H7 (cell line): ENCODE measurements around the gene EIF4H. TPM values are rescaled to one million over a fixed set of nuclear protein-coding genes. Genes with fewer than 3 reads are reported as not detected.

Source experiments
- DNase-seq: peaks from one replicate; pipeline ENCODE4 v3.0.0; 2012
- H3K27me3 ChIP-seq: 2 replicates; pipeline ENCODE4 v1.6.0; 2011; ENCODE audit warnings: mild to moderate bottlenecking, low read length; ENCODE audit not compliant: control insufficient read depth, insufficient read depth
- H3K36me3 ChIP-seq: replicated peaks from 2 replicates; pipeline ENCODE4 v1.5.1; 2011; ENCODE audit warnings: low read length; ENCODE audit not compliant: control insufficient read depth, insufficient read depth
- H3K4me3 ChIP-seq: 2 replicates; pipeline ENCODE4 v1.5.1; 2011; ENCODE audit warnings: low read depth, mild to moderate bottlenecking, control low read depth, low read length, moderate library complexity; ENCODE audit not compliant: insufficient read depth
- total RNA-seq: library from RNA; depleted of rRNA; stranded (reverse); fragments of >200 nt; shearing (Covaris generic); gene quantifications from 2 replicates; pipeline ENCODE4 v1.2.3, GENCODE V29; 2014; rRNA removed

EIF4H gene
- total RNA-seq, 1 experiment from 2014 or later = 316 TPM

- H3K36me3 ChIP-seq = peaks cover 60% of the 10 kb centered on the region
- DNase-seq = no peak
- no peaks in the 10 kb centered on the region for H3K27me3 ChIP-seq
- H3K4me3 ChIP-seq = no peak overlapping the region
These were observed 66.3 kb downstream of the EIF4H start for GRCh38 chr7:74240482-74240881.

DNA sequence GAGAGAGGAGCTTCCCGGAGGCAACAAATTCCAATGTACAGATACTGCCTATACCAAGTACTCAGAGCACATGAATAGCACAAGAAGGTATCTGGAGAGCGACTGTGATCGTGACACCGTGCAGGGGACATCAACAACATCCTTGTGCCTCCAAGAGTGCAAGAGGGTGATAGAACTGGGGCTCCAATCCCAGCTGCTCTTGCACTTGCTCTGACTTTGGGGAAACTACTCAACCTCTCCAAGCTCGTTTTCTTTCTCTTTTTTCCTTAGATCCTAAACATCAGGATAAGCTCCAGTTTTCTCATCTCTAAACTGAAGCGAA, 67.9 kb downstream of the EIF4H start:
- no peaks in the 10 kb centered on the region for H3K27me3 ChIP-seq
- H3K36me3 ChIP-seq = peaks cover 50% of the 10 kb centered on the region
- no peak for DNase-seq
- H3K4me3 ChIP-seq = no peak overlapping the region

DNA sequence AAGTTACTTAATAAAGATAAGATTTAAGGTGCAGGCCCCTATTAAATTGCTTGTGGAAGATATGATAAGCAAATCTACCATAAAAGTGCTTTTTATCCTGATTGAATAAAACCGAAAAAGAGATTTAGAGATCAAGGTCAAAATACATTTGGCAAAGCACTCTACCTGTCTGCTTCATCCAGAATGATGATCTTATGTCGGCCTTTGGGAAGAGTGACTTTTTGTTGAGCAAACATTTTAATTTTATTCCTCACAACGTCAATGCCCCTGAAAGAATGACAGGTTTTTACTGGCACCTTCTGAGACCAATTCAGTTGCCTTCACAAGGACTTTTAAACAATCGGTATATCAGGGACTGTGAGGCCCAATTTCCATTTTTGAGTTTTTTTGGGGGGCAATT, 72.3 kb downstream of the EIF4H start:
- DNase-seq = no peak
- Histone ChIP-seq H3K4me3 (no peak overlapping the region), H3K27me3 (no peaks in the 10 kb centered on the region), H3K36me3 (peaks cover 47% of the 10 kb centered on the region)

Other genes starting within 250 kb of the EIF4H start
- 2.7 and 5.3 TPM in 2 replicates for gene ELN, start 146.2 kb upstream of the EIF4H start, total RNA-seq
- gene LIMK1, start 90.6 kb upstream of the EIF4H start, total RNA-seq = 99.4 and 108 TPM in 2 replicates
- 0.87 TPM in 1 of 2 replicates, not detected in the other for gene LAT2, start 35.6 kb downstream of the EIF4H start, total RNA-seq
- gene RFC2, start 80.0 kb downstream of the EIF4H start, total RNA-seq = 109 and 126 TPM in 2 replicates
- gene CLIP2, start 115.1 kb downstream of the EIF4H start, total RNA-seq = 30.1 and 43.6 TPM in 2 replicates